Measurements from ENCODE around the gene KLHL29.

Gene KLHL29

GRCh38 chr2:23475036-23475435 lies 90.1 kb downstream of the KLHL29 start:
- no peaks in the 10 kb centered on the region for H3F3A ChIP-seq (ENCODE audit: low read depth)
- no peak overlapping the region for H3K4me3 ChIP-seq (ENCODE audit: low read length, poor library complexity, severe bottlenecking)
- no peak for TF ChIP-seq CTCF (conservative IDR thresholded peaks at IDR 0.05; ENCODE audit: low read length)
- no peak for TF ChIP-seq EZH2phosphoT487 (IDR thresholded peaks at IDR 0.05; ENCODE audit: borderline replicate concordance)
- no peaks in the 10 kb centered on the region for H4K20me1 ChIP-seq (ENCODE audit: insufficient read depth, low read length, poor library complexity, severe bottlenecking)
- H3K36me3 ChIP-seq (ENCODE audit: insufficient read depth, low read length), result no peaks in the 10 kb centered on the region
- no peaks in the 10 kb centered on the region for H3K9me2 ChIP-seq (replicated peaks; ENCODE audit: low read depth, low read length)
- H2AFZ ChIP-seq (ENCODE audit: low read length), result no peak overlapping the region
- no peak overlapping the region for H3K9ac ChIP-seq (ENCODE audit: low read depth, low read length, poor library complexity, severe bottlenecking)
- no peaks in the 10 kb centered on the region for H3K4me1 ChIP-seq (ENCODE audit: insufficient read depth, low read length, poor library complexity, severe bottlenecking)
- H3K79me2 ChIP-seq (ENCODE audit: insufficient read depth, low read length), result no peaks in the 10 kb centered on the region
- no peaks in the 10 kb centered on the region for H3K27me3 ChIP-seq (ENCODE audit: insufficient read depth, low read length, poor library complexity, severe bottlenecking)
- H3K9me3 ChIP-seq (ENCODE audit: insufficient read depth, low read depth, low read length), result no peaks in the 10 kb centered on the region
- H3K4me2 ChIP-seq (ENCODE audit: low read depth, low read length, poor library complexity, severe bottlenecking), result no peak overlapping the region

- no peak overlapping the region for H3K9ac ChIP-seq (ENCODE audit: low read depth, low read length, poor library complexity, severe bottlenecking)
- H3K36me3 ChIP-seq (ENCODE audit: insufficient read depth, low read length), result no peaks in the 10 kb centered on the region
- no peaks in the 10 kb centered on the region for H3K27me3 ChIP-seq (ENCODE audit: insufficient read depth, low read length, poor library complexity, severe bottlenecking)
- H3K4me1 ChIP-seq (ENCODE audit: insufficient read depth, low read length, poor library complexity, severe bottlenecking), result no peaks in the 10 kb centered on the region
- H3K79me2 ChIP-seq (ENCODE audit: insufficient read depth, low read length), result no peaks in the 10 kb centered on the region
- H3K4me3 ChIP-seq (ENCODE audit: low read length, poor library complexity, severe bottlenecking), result no peak overlapping the region
- no peaks in the 10 kb centered on the region for H3F3A ChIP-seq (ENCODE audit: low read depth)
- no peaks in the 10 kb centered on the region for H3K9me3 ChIP-seq (ENCODE audit: insufficient read depth, low read depth, low read length)
- H3K9me2 ChIP-seq (replicated peaks; ENCODE audit: low read depth, low read length), result no peaks in the 10 kb centered on the region
- TF ChIP-seq EZH2phosphoT487 (IDR thresholded peaks at IDR 0.05; ENCODE audit: borderline replicate concordance), result no peak
- TF ChIP-seq CTCF (conservative IDR thresholded peaks at IDR 0.05; ENCODE audit: low read length), result no peak
- no peak overlapping the region for H3K4me2 ChIP-seq (ENCODE audit: low read depth, low read length, poor library complexity, severe bottlenecking)
- no peaks in the 10 kb centered on the region for H4K20me1 ChIP-seq (ENCODE audit: insufficient read depth, low read length, poor library complexity, severe bottlenecking)
- H2AFZ ChIP-seq (ENCODE audit: low read length), result no peak overlapping the region
Observed at GRCh38 chr2:23475473-23475872, 90.5 kb downstream of the KLHL29 start.

GRCh38 chr2:23476786-23477185 lies 91.8 kb downstream of the KLHL29 start:
- Histone ChIP-seq H4K20me1 (ENCODE audit: insufficient read depth, low read length, poor library complexity, severe bottlenecking) (no peaks in the 10 kb centered on the region), H2AFZ (ENCODE audit: low read length) (no peak overlapping the region), H3K4me2 (ENCODE audit: low read depth, low read length, poor library complexity, severe bottlenecking) (no peak overlapping the region), H3K36me3 (ENCODE audit: insufficient read depth, low read length) (no peaks in the 10 kb centered on the region), H3K9me3 (ENCODE audit: insufficient read depth, low read depth, low read length) (no peaks in the 10 kb centered on the region), H3K4me1 (ENCODE audit: insufficient read depth, low read length, poor library complexity, severe bottlenecking) (no peaks in the 10 kb centered on the region), H3K9me2 (replicated peaks; ENCODE audit: low read depth, low read length) (no peaks in the 10 kb centered on the region), H3K4me3 (ENCODE audit: low read length, poor library complexity, severe bottlenecking) (no peak overlapping the region), H3K79me2 (ENCODE audit: insufficient read depth, low read length) (no peaks in the 10 kb centered on the region), H3F3A (ENCODE audit: low read depth) (no peaks in the 10 kb centered on the region), H3K9ac (ENCODE audit: low read depth, low read length, poor library complexity, severe bottlenecking) (no peak overlapping the region), H3K27me3 (ENCODE audit: insufficient read depth, low read length, poor library complexity, severe bottlenecking) (no peaks in the 10 kb centered on the region)
- no peak for TF ChIP-seq CTCF (conservative IDR thresholded peaks at IDR 0.05; ENCODE audit: low read length)
- no peak for TF ChIP-seq EZH2phosphoT487 (IDR thresholded peaks at IDR 0.05; ENCODE audit: borderline replicate concordance)

All from Loucy (cell line).